Glutamatergic neuron (in vitro differentiated cells): ENCODE measurements around the gene FKTN. TPM values are rescaled to one million over a fixed set of nuclear protein-coding genes. Genes with fewer than 3 reads are reported as not detected.
"Not testable (repeated sequence)": the region's sequence is repeated elsewhere in the genome, so short reads cannot be mapped to it uniquely, and the experiment has no call there.

Source experiments
- DNase-seq: peaks from one replicate; pipeline ENCODE4 v3.0.0; 2022
- H3K27ac Mint-ChIP-seq: one replicate; pipeline ENCODE4 v1.8.0; 2020; ENCODE audit warnings: mild to moderate bottlenecking, mixed read lengths, inconsistent platforms; ENCODE audit not compliant: unreplicated experiment
- H3K27me3 Mint-ChIP-seq: one replicate; pipeline ENCODE4 v1.8.0; 2020; ENCODE audit warnings: mild to moderate bottlenecking, moderate library complexity, mixed read lengths, inconsistent platforms; ENCODE audit not compliant: unreplicated experiment
- H3K36me3 Mint-ChIP-seq: one replicate; pipeline ENCODE4 v1.8.0; 2020; ENCODE audit warnings: mild to moderate bottlenecking, mixed read lengths, inconsistent platforms; ENCODE audit not compliant: unreplicated experiment
- H3K4me1 Mint-ChIP-seq: one replicate; pipeline ENCODE4 v1.8.0; 2020; ENCODE audit warnings: mild to moderate bottlenecking, low read depth, mixed read lengths, inconsistent platforms; ENCODE audit not compliant: unreplicated experiment
- H3K4me3 Mint-ChIP-seq: one replicate; pipeline ENCODE4 v1.8.0; 2020; ENCODE audit warnings: mild to moderate bottlenecking, mixed read lengths, inconsistent platforms; ENCODE audit not compliant: unreplicated experiment
- H3K9me3 Mint-ChIP-seq: one replicate; pipeline ENCODE4 v1.8.0; 2020; ENCODE audit warnings: mild to moderate bottlenecking, moderate library complexity, mixed read lengths, inconsistent platforms; ENCODE audit not compliant: unreplicated experiment
- long read RNA-seq: library from polyadenylated mRNA; unstranded; transcript quantifications from one replicate; pipeline ENCODE4 v2.0.0, GENCODE V29; 2020; ENCODE audit not compliant: unreplicated experiment
- total RNA-seq: library from RNA; stranded (reverse); fragmentation: NEBNext Ultra II Directional; extraction: Animal tissue kit (Norgen Biotek cat#: 25700); gene quantifications from one replicate; pipeline ENCODE4 v1.2.1, GENCODE V29; 2021; ENCODE audit not compliant: unreplicated experiment
- TF ChIP-seq, protein P1 (sequence below): fragments of 200-600 bp; sonication (generic); IDR thresholded peaks from one replicate; pipeline ENCODE4 v1.5.0; 2021; ENCODE audit not compliant: partially characterized antibody, unreplicated experiment

FKTN gene
- 20.9 TPM for total RNA-seq
- long read RNA-seq, partial matches to known transcripts, result 1 of 4 reads
- long read RNA-seq, other reads (novel, unspliced or antisense), result 3 of 4 reads

DNA sequence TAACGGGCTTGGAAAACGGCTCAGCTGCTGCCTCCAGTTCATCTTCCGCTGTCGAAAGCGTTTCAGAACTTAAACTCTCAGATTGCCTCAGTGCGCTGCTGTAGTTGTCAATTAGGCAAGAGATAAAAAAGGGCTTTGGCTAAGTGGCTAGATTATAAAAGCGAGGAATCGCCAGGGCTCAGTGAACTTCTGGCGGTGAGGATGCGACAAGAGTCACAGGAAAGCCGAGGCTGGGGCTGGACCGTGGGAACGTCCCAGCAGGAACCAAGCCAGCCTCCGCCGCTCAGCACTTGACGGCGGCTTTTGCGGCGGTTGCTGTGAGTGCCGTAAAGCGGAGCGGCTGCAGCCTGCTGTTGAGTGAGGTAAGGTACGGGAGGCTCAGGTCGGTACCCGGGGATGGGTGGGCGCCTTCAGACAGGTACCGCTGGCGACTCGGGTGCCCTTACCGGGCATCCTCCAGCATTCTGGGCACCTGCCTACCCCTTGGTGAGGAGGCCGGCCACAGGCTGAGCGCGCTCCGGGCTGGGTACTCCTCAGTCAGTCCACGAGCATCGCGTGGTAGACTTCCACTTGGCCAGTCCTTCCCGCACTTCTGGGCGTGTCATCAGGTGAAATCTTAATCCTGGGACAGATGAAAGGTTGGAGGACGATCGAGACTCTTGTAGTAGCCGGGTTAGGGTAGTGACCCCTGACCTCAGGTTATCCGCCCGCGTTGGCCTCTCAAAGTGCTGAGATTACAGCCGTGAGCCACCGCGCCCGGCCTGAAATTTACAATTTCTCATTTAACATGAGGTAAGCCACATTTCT, at the start of gene FKTN:
Gene FKTN, plus strand, starts transcription at position 328 of the 807 bp plus-strand sequence. CDS start 16,902 bp downstream, outside the sequence.
- H3K36me3 Mint-ChIP-seq, result peaks cover 22% of the 10 kb centered on the region
- H3K27ac Mint-ChIP-seq, result no peak within 1 kb of the TSS
- peaks cover 2% of the 10 kb centered on the region for H3K9me3 Mint-ChIP-seq

DNA sequence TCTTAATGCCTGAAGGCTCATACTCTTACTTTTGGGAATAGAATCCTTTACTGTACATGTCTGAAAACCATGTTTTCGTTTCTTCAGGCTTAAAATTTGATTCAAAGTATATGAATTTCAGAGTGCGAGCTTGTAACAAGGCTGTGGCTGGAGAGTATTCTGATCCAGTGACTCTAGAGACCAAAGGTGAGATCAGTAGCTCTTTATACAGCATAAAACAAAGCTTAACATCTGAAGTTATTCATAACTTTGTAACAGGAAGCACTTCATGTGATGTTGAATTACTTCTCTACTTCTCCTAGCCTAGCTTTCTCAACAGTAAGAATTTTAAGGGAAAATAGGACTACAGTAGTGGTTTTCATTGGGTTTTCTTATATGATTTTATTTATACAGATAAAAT, 49.4 kb upstream of the FKTN start:
- Mint-ChIP-seq H3K27me3 (no peaks in the 10 kb centered on the region), H3K27ac (no peak overlapping the region), H3K4me3 (no peak overlapping the region), H3K4me1 (no peaks in the 10 kb centered on the region), H3K9me3 (no peaks in the 10 kb centered on the region), H3K36me3 (no peaks in the 10 kb centered on the region)
- DNase-seq, result no peak
- TF ChIP-seq, protein P1, sequence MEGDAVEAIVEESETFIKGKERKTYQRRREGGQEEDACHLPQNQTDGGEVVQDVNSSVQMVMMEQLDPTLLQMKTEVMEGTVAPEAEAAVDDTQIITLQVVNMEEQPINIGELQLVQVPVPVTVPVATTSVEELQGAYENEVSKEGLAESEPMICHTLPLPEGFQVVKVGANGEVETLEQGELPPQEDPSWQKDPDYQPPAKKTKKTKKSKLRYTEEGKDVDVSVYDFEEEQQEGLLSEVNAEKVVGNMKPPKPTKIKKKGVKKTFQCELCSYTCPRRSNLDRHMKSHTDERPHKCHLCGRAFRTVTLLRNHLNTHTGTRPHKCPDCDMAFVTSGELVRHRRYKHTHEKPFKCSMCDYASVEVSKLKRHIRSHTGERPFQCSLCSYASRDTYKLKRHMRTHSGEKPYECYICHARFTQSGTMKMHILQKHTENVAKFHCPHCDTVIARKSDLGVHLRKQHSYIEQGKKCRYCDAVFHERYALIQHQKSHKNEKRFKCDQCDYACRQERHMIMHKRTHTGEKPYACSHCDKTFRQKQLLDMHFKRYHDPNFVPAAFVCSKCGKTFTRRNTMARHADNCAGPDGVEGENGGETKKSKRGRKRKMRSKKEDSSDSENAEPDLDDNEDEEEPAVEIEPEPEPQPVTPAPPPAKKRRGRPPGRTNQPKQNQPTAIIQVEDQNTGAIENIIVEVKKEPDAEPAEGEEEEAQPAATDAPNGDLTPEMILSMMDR, result no peak

More for the DNA sequence above, at the start of gene FKTN:
- TF ChIP-seq, protein P1, result no peak
- no peaks in the 10 kb centered on the region for H3K27me3 Mint-ChIP-seq
- peak; percentile 92 for DNase-seq
- peaks cover 7% of the 10 kb centered on the region for H3K4me1 Mint-ChIP-seq
- H3K4me3 Mint-ChIP-seq, result peak within 1 kb of the TSS; percentile 93

DNA sequence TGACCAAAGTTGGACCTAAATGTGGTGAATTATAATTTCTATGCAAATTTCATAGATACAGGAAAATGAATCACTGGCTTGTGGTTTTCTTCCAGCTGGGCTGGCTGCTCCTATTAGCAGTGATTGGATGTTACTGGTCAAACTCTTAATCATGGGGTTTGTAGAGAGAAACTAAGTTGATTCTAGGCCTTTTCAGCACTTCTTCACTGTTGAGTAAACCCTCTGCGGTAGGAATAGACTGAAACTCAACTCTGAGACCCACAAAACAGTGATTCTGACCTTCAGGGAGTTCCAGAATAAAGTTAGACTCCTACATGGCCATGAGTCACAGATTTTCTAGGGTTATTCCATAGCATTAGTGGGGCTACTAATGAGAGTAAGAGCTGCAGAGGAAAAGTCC, 47.9 kb upstream of the FKTN start:
- DNase-seq, result no peak
- H3K4me1 Mint-ChIP-seq, result no peaks in the 10 kb centered on the region
- H3K27ac Mint-ChIP-seq, result no peak overlapping the region
- no peaks in the 10 kb centered on the region for H3K36me3 Mint-ChIP-seq
- H3K4me3 Mint-ChIP-seq, result no peak overlapping the region
- no peaks in the 10 kb centered on the region for H3K27me3 Mint-ChIP-seq
- H3K9me3 Mint-ChIP-seq, result no peaks in the 10 kb centered on the region
- TF ChIP-seq, protein P1, result no peak

DNA sequence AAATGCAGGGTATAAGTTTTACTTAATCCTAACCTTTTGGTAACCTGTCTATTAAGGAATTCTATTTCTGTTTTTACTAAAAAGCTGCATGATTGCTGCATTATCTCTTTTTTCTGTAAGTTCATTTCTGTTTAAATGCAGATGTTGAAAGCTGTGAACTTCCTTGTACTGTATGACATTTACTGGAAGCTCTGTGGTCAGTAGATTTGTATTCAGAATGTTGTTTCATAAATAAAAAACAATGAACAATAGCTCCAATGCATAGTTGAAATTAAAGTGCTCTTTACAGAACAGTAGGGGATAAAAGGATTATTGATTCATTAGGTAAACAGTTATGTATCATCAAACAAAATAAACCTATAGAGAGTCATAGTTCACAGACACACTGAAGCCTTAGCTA, 46.5 kb upstream of the FKTN start:
- TF ChIP-seq, protein P1, result no peak
- Mint-ChIP-seq H3K36me3 (no peaks in the 10 kb centered on the region), H3K27ac (no peak overlapping the region), H3K27me3 (no peaks in the 10 kb centered on the region), H3K4me1 (no peaks in the 10 kb centered on the region), H3K4me3 (no peak overlapping the region), H3K9me3 (no peaks in the 10 kb centered on the region)
- no peak for DNase-seq

DNA sequence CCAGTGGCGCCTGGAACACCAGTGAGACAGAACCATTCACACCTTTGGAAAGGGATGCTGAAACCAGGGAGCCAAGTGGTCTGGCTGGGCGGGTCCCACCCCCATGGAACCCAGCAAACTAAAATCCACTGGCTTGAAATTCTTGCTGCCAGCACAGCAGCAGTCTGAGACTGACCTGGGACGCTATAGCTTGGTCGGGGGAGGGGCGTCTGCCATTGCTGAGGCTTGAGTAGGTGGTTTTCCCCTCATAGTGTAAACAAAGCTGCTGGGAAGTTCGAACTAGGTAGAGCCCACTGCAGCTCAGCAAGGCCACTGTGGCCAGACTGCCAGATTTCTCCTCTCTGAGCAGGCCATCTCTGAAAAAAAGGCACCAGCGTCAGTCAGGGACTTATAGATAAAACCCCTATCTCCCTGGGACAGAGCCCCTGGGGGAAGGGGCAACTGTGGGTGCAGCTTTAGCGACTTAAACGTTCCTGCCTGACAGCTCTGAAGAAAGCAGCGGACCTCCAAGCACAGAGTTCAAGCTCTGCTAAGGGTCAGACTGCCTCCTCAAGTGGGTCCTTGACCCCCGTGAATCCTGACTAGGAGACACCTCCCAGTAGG, 42.0 kb upstream of the FKTN start:
- TF ChIP-seq, protein P1, result no peak
- peaks cover 6% of the 10 kb centered on the region for H3K27me3 Mint-ChIP-seq
- no peak overlapping the region for H3K4me3 Mint-ChIP-seq
- H3K36me3 Mint-ChIP-seq, result peaks cover 27% of the 10 kb centered on the region
- no peak for DNase-seq
- H3K27ac Mint-ChIP-seq, result no peak overlapping the region
- H3K4me1 Mint-ChIP-seq, result no peaks in the 10 kb centered on the region
- H3K9me3 Mint-ChIP-seq, result no peaks in the 10 kb centered on the region

DNA sequence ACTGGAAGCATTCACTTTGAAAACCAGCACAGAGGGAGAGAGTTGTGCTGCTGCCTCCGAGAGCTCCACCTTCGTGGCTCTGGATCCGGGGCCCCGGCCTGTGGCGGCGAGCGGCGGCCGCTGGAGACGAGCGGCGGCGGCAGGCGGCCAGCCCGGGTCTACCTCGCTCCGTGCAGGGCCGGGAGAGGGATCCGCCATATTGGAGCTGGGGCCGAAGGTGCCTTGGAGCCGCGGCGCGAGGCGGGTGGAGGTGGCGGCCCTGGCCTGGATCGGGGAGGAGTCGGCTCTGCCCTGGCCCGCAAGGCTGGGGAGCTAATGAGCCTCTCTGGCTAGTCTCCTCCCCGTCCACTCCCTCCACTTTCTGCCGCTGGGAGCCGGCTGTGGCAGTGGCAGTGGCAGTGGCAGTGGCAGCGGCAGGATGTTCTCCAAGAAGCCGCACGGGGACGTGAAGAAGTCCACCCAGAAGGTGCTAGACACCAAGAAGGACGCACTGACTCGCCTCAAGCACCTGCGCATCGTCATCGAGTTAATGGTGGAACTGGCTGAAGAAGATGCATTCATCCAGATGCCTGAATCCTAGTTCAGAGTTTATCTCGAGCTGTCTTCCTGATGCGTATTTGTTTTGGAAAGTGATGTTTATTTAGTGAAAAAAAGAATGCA, 38.1 kb upstream of the FKTN start:
- H3K4me1 Mint-ChIP-seq, H3K27ac Mint-ChIP-seq, H3K9me3 Mint-ChIP-seq, H3K4me3 Mint-ChIP-seq, H3K27me3 Mint-ChIP-seq: not testable (repeated sequence)
- H3K36me3 Mint-ChIP-seq, result peaks cover 31% of the 10 kb centered on the region
- DNase-seq, result peak; percentile 37

DNA sequence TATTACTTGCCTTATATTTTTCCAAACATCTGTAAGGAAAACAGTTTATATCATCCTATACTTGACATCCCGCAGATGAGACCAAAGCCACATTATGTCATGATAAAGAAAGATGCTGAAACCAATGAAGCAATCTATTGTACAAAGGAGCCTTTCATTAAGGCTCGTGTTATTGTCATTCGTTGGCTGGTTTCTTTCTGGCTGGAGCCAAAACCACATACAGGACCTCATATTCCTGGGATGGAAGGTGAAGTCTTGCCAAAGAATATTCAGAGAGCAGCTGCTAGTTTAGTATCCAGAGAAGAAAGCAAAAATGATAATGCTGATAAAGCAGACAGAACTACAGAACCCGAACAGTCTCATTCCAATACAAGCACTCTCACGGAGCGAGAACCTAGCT, 36.9 kb upstream of the FKTN start:
- H3K27me3 Mint-ChIP-seq, H3K27ac Mint-ChIP-seq, H3K4me3 Mint-ChIP-seq, DNase-seq, H3K9me3 Mint-ChIP-seq, H3K4me1 Mint-ChIP-seq: not testable (repeated sequence)
- peaks cover 31% of the 10 kb centered on the region for H3K36me3 Mint-ChIP-seq
